EH (cell line): Measurements from ENCODE around the gene KIF9.
"Not testable (repeated sequence)": the region's sequence is repeated elsewhere in the genome, so short reads cannot be mapped to it uniquely, and the experiment has no call there.

ENCODE experiments used
- DNase-seq: peaks from one replicate; pipeline ENCODE4 v3.0.0-alpha.2; 2015; ENCODE audit warnings: low read depth

Gene KIF9

DNA sequence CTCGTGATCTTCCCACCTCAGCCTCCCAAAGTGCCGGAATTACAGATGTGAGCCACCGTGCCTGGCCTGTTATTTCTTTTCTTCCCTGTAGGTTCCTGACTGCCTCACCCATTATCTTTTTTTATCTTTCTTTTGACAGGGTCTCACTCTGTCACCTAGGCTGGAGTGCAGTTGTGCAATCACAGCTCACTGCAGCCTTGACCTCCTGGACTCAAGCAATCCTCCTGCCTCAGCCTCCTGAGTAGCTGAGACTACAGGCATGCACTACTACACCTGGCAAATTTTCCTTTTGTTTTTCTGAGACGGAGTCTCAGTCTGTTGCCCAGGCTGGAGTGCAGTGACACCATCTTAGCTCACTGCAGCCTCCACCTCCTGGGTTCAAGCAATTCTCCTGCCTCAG is 100.9 kb downstream of the KIF9 start:
- DNase-seq = not testable (repeated sequence)

GRCh38 chr3:47180011-47180410 is 102.6 kb downstream of the KIF9 start:
- not testable (repeated sequence) for DNase-seq
